Stimulated activated CD8-positive, alpha-beta memory T cell treated with anti-CD3 and anti-CD28 coated beads, Interleukin-15, amount 100 ng/mL, for 48 hours (primary cell): Measurements from ENCODE around the gene FHOD3.
"Not testable (repeated sequence)": the region's sequence is repeated elsewhere in the genome, so short reads cannot be mapped to it uniquely, and the experiment has no call there.

Source experiments
- DNase-seq, 2 donors: peaks; one replicate each; pipeline ENCODE4 v3.0.0-alpha.2; 2020; ENCODE audit warnings: low read depth in 2 of 2

FHOD3 gene

DNA sequence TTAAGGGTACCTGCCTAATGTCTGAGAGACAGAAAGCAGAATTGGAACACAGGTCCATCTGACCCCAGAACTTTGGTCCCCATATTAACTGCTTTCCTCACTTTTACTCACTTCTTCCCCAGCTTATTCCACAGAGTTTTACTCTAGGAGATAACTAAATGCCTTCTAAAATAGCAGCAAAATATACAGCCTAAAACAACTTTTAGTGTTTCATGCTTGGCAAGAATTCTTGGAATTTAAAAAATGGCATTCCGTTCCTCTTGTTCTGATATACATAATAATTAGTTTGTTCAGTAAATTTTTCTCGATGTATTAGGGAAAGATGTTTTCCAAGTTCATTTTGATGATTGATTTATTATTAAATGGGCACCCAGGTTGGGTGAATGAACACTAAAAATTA, 151.9 kb downstream of the FHOD3 start:
- no peak for DNase-seq

DNA sequence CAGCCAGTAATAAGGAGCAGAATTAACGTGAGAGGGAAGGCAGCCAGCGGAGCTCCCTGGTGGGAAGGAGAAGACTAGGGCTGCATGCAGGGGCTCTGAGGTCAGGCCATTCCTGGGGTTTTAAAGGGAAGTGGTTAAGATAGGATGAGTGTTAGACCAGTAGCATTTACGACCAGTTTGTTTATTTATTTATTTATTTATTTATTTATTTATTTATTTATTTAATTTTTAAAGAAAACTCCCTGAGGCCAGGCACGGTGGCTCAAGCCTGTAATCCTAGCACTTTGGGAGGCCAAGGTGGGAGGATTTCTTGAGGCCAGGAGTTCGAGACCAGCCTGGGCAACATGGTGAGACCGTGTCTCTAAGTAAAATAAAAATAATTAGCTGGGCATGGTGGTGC, 152.8 kb downstream of the FHOD3 start:
- DNase-seq, result no peak

DNA sequence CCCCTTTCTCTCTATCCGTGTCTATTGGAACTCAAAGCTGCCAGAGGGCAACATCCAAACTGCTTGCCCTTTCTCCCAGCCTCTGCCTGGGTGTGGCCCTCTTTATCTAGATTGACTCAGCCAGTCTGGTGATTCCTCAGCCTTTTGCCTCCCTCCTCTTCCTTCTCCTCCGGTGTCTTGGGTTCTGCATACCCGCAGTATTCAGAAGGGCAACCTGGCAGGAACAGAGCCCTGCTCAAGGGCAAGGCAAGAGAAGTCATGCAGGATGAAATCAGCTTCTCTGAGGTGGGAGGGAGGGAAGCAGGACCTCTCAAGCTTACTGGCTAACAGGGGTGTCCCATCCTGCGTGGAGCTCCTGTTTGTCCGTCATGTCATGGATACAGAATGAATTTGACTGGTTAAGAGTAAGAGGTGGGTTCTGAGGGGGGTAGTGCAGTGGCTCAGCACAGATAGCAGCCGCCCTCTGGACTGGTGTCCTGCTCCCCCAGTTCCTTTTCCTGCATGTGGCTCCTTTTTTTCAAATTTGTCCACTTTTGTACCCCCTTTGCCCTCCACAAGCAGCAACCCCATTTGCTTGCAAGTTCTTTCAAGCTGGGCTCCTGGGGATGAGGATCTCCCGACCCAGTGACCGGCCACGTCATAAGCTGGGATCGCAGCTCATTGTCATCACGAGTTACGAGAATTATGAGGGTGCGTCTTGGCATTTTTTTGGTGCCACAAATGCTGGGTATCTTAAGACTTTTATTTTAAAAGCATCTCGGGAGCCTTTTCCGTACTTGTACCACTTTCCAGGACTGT, 154.1 kb downstream of the FHOD3 start:
- no peak for DNase-seq

GRCh38 chr18:36454245-36454644, 156.7 kb downstream of the FHOD3 start:
- no peak for DNase-seq

GRCh38 chr18:36454848-36455458, 157.4 kb downstream of the FHOD3 start:
- DNase-seq, result no peak

DNA sequence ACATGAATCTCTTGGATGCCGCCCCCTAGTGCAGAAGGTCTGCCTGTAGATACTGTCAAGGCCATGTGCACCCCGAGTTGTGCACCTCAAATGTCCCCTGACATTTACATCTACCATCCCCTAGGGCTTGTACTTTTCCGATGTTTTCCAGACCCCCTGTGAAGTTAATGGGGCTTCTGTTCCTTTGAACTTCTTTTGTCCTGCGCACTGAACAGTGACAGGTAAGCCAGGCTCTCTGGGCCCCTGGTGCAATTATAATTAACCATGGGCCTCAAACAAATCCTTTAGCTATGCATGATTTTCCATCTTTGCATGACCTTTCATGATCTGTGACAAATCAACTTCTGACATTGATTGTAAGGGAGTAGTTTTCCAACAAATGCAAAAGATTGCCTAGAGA, 158.4 kb downstream of the FHOD3 start:
- no peak for DNase-seq

DNA sequence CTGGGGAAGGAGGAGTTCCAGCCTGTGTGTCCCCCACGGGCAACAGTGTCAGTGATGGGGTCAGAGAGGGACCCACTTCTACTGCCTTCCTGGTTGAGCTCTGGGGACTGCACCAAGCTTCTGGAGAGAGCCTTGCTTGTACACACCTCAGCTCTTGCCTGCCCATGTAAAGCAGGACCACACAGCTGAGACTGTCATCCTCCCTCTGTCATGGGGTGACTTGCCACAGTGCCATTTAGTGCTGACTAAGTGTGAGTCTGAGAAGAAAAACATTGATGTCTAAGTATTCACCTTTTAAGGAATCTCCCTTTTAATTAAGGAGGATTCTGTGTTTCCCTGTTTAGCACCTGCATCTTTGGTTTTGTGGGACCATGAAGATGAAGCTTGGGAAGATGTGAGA, 159.1 kb downstream of the FHOD3 start:
- DNase-seq, result no peak

DNA sequence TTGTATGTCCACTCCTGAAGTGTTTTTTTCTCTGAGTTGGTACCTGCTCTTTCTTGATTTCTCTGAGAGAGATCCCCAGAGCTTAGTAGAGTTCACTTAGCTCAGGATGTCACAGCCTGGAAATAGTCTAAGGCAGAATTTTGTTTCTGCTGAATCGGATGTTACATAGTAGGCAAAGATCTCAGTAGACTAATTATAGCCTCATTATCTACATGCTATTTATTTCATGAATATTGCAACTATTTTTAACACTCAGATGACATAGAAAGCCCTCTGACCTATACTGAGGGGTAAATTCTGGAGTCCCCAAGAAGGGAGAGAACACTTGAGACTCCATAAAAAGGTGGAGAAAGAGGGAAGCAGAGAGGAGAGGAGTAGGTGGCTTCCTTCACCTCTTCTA, 160.2 kb downstream of the FHOD3 start:
- DNase-seq, result no peak

DNA sequence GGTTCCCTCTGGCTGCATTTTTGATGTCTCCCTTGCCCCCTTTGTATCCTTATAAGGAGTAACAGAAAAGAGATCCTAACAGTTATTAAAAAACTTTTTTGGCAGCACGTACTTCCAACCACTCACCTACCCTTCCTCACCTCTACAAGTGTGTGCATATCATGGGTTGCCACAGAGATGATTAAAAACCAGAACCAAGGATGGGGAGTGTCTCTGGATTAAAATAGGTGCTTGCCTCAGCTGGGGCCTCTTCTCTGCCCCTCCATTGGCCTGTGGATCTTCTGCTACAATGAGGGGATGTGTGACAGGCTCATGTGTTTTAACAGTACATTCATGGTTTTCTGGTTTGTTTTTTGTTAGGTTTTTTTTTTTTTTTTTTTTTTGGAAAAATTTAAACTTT, 160.8 kb downstream of the FHOD3 start:
- DNase-seq, result no peak

GRCh38 chr18:36459203-36459602, 161.7 kb downstream of the FHOD3 start:
- no peak for DNase-seq

DNA sequence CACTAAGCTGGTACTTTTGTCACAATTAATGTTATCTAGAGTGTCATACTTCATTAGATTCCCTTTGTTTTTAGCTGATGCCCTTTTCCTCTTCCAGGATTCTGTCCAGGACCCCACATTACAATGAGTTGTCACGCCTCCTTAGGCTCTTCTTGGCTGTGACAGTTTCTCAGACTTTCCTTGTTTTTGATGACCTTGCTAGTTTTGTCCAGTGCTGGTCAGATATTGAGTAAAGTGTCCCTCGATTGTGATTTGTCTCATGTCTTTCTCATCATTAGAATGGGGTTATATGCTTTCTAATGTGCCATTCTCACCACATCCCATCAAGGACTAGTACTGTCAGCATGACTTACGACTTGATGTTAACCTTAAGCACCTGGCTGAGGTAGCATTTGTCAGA, 162.3 kb downstream of the FHOD3 start:
- DNase-seq, result no peak

DNA sequence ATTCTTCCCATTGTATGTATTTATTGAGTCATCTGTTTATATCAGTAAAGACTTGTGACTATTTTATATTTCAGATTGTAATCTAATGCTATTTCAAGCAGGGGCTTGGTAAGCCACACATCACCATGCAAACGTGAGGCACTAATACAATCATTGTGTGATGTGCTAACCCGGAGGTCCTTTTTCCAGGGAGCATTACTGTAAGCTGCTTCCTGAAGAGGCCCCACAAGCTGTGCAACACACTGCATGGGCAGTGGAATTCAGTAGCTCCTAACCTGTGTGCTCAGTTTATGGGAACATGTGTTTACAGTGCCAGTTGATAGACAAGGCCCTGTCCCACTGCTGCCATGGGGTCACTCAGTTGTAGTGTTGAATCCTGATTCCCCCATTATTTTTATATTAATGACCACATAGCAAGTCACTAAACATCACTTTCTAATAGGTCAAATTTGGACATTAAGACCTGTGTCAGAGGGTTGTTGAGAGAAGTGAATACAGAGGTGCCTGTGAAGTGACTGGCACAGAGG, 162.9 kb downstream of the FHOD3 start:
- DNase-seq, result no peak

- DNase-seq, result no peak
Observed at GRCh38 chr18:36460854-36461253, 163.3 kb downstream of the FHOD3 start.

- DNase-seq, result no peak
Observed at GRCh38 chr18:36461551-36461987, 164.1 kb downstream of the FHOD3 start.

GRCh38 chr18:36463516-36463915, 166.0 kb downstream of the FHOD3 start:
- not testable (repeated sequence) for DNase-seq

- no peak for DNase-seq
Observed at GRCh38 chr18:36464126-36464651, 166.7 kb downstream of the FHOD3 start.

DNA sequence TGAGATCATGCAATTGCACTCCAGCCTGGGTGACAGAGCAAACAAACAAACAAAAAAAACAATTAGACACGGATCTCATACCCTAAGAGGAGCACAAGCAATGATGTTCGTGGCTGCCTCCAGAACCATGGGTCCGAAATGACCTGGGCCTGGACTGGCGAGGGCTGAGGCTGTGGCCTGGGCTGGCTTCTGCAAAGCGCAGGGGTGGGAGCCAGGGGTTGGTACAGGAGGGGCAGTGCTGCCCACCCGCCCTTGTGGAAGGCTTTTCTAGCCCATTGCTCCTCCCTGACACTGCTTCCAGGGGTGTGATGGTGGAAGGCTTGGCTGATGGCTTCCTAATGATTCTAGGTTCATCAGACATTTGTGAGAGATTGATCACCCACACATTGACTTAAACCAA, 167.8 kb downstream of the FHOD3 start:
- no peak for DNase-seq

GRCh38 chr18:36465970-36466369, 168.5 kb downstream of the FHOD3 start:
- no peak for DNase-seq

- no peak for DNase-seq
Observed at GRCh38 chr18:36467614-36468013, 170.1 kb downstream of the FHOD3 start.

GRCh38 chr18:36468161-36468560, 170.6 kb downstream of the FHOD3 start:
- DNase-seq, result no peak

- DNase-seq, result no peak
Observed at GRCh38 chr18:36469461-36469860, 171.9 kb downstream of the FHOD3 start.

DNA sequence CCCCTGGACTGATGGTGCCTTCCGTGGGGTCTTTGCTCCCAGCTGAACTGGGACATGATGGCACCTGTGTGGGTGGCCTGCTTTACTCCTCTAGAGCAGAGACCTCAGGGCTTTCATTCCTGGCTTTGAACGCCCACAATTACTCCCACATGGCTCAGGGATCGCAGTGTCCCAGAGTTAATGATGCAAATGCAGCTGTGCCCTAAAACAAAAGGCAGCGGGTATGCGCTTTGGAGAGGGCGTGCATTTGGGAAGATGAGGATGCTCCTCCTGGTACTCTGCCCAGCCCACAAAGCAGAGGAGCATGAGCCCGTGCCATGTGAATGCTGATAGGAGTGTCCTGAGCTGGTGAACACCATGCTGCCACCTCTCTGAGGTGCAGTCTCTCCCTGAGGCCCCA, 173.4 kb downstream of the FHOD3 start:
- DNase-seq, result no peak

DNA sequence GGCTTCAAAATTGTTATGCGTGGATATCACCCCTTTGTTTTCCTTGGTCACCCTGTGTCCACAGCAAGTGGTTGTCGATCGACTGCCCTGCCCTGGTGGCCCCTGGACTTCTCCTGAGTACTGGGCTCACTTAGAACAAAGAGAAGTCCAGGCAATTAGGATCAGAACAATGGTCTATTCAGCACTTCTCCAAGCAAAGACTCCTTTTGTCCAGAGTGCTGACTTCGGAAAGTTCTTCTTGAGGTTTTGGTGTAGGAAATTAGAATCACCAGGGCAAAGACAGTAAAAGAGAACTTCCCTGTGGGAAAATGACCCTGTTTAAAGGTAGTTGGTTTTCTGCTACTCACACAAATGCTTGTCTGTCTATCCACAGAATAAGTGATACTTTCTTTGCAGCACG, 173.9 kb downstream of the FHOD3 start:
- DNase-seq, result no peak
